ENCODE data around the gene SLC19A2.
A peak's percentile ranks its signal among the peaks of the same experiment; 100 is the strongest.

Gene SLC19A2

GRCh38 chr1:169473347-169473746 lies 12.4 kb downstream of the SLC19A2 start:
- no peak for DNase-seq

GRCh38 chr1:169472738-169473137 lies 13.0 kb downstream of the SLC19A2 start:
- DNase-seq = peak; percentile 18

- DNase-seq = no peak
These were observed 16.8 kb downstream of the SLC19A2 start for GRCh38 chr1:169468982-169469381.

- DNase-seq = no peak
These were observed 19.2 kb downstream of the SLC19A2 start for GRCh38 chr1:169466259-169467230.

DNA sequence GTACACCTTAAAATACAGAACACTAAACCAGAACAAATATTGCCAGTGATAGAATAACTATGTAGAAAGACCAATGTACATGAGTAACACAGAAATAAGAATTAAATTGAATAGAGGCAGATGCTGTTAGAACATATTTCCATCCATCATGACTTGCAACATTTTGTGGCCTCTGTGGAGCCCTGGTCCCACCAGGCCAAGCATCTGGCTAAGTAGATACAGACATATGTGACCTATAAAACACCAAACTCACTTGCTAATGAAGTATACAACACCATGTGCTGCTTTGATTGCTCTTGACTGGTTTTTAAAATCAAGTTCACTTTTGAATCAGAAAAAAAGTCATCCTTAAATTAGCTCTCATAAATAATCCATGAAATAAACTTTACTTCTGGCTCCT lies 20.5 kb downstream of the SLC19A2 start:
- DNase-seq = no peak

GRCh38 chr1:169462385-169462784 lies 23.4 kb downstream of the SLC19A2 start:
- no peak for DNase-seq

GRCh38 chr1:169461390-169462000 lies 24.2 kb downstream of the SLC19A2 start:
- DNase-seq = no peak

- DNase-seq = no peak
These were observed 25.4 kb downstream of the SLC19A2 start for GRCh38 chr1:169460191-169460833.

DNA sequence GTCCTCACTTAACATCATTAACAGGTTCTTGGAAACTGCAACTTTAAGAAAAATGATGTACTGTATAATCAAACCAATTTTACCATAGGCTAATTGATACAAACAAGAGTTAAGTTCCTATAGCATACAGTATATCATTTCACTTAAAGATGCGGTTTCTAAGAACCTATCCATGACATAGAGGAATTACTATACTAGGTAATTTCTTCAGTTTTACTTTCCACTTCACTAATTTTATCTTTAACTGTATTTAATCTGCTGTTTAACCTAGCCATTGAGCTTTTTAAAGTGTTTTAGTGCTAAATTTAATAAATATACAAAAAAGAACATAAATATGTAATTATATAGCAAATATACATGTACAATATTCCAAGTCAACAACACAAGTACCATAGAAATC lies 28.3 kb downstream of the SLC19A2 start:
- no peak for DNase-seq

DNA sequence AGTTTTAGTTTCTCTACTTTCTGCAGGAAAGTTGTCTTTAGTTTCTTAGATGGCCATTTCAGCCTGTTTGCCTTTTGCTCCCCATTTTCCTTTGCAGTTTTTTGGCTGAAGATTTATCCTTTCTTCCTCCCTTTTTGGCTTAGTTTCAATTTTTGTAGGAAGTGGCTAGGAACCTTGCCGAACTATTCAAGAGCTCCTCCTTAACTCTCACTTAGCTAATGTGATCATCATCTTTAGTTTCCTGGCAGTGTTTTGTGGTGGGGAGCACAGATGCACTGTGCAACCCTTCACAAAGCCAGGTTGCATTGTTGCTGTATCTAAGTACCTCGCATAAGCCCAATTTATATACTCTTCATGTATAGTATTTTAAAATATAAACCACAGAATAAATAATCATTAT lies 29.7 kb downstream of the SLC19A2 start:
- peak; percentile 3 for DNase-seq

DNA sequence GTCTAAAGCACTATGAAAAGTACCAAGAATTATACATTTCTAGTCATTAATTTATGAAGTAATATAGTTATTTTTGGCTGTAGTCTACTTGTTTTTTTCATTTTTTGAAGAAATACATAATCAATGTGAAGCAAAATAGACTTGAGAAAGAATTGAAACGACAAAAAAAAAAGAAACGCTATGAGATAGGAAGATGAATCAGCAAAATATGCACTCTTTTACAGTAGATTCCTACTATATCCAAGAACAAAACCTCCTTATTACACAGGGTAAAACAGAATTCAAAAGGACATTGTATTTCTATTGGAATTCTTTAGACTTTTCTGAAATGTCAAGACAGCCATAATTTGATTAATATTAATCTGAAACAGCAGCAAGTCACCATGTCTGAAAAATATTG lies 32.8 kb downstream of the SLC19A2 start:
- no peak for DNase-seq

GRCh38 chr1:169451218-169451824 lies 34.4 kb downstream of the SLC19A2 start:
- no peak for DNase-seq

- no peak for DNase-seq
These were observed 41.8 kb downstream of the SLC19A2 start for GRCh38 chr1:169443923-169444322.

DNA sequence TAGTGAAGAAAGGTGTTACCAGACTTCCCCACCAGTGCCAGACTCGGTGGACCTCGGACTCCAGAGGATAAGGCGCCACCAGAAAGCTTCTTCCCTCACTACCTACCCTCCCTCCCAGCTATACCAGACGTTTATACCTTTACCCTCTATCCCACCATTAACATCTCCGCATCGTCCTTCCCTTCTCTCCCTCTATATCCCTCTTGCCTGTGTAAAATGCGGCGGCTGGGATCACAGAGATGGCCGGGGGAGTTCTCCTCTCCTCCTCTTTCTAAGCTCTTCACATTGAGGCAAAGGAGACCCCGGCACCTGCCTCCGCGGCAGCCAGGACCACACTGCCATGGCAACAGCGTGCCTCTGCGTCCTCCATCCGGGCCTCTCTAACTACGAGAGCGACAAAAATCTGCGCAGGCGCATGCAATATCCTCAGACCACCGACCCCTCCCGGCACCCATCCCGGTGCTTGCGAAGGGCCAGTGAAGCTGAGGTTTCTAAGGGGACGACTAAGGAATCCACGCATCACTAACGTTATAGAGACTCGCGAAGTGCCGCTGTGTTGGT lies 58.6 kb downstream of the SLC19A2 start, which contains the start of gene CCDC181:
CCDC181 (minus strand) TSS at position 394 of the 561 bp plus-strand sequence. CDS start 2,547 bp downstream, outside the sequence.
- DNase-seq = peak; percentile 85

GRCh38 chr1:169426174-169426705 lies 59.5 kb downstream of the SLC19A2 start:
- DNase-seq = no peak

DNA sequence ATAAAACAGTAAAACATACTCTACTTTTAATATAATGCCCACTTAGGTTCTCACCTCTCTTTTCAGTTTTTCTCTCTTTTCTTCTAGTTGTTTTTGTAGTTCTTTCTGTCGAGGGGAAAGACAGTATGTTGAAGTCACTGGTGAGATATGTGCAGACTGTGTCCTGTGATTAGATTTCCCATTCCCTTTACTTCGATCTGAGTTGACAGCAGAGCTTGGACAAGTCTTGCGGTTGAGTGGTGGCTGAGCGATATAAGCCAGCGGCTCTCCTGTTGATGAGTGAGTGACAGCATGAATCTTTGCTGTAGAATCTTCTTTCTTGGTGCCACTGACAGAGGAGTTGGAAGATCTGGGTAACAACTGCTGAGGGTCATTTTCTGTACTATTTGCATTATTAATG lies 64.4 kb downstream of the SLC19A2 start:
- DNase-seq = no peak

- no peak for DNase-seq
These were observed 70.8 kb downstream of the SLC19A2 start for GRCh38 chr1:169414952-169415351.

Data from DMS79 treated with DMSO at 0.1 percent for 48 hours (cell line).